Measurements from ENCODE around the gene GOLGB1.

DNA sequence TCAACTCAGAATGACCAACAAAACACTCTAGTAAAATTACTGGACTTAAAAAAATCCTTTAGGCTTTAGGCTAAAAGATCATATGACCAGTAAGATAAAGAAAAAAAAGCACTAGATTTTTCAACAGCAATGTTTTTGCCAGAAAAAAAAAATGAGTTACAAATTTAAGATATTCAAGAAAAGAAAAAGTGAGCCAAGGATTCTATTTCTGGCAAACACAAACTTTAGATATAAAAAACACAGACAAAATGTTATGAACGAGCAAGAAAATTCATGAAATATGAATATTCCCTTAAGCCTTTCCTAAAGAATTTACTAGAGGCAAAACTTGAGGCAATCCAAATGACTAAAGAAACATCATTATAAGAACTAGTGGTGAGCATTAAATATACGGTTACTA, 8.6 kb downstream of the GOLGB1 start:
- TF ChIP-seq, protein P1, sequence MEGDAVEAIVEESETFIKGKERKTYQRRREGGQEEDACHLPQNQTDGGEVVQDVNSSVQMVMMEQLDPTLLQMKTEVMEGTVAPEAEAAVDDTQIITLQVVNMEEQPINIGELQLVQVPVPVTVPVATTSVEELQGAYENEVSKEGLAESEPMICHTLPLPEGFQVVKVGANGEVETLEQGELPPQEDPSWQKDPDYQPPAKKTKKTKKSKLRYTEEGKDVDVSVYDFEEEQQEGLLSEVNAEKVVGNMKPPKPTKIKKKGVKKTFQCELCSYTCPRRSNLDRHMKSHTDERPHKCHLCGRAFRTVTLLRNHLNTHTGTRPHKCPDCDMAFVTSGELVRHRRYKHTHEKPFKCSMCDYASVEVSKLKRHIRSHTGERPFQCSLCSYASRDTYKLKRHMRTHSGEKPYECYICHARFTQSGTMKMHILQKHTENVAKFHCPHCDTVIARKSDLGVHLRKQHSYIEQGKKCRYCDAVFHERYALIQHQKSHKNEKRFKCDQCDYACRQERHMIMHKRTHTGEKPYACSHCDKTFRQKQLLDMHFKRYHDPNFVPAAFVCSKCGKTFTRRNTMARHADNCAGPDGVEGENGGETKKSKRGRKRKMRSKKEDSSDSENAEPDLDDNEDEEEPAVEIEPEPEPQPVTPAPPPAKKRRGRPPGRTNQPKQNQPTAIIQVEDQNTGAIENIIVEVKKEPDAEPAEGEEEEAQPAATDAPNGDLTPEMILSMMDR (IDR thresholded peaks at IDR 0.05): no peak
- no peak for TF ChIP-seq POLR2A (IDR thresholded peaks at IDR 0.05)

Measured in thyroid gland (tissue), 4 donors.